T-helper 2 cell treated with Interferon-gamma antibody and Interleukin-4, amounts not matched to agents 5 μg/mL and 100 μg/mL, for 36 hours (primary cell): Measurements from ENCODE around the gene SCP2.

Source experiments
- DNase-seq: peaks from one replicate; pipeline ENCODE4 v3.0.0; 2021; ENCODE audit warnings: low spot score
- H3K27ac Mint-ChIP-seq: one replicate; pipeline ENCODE4 v1.8.0; 2021; ENCODE audit warnings: mild to moderate bottlenecking, mixed read lengths
- H3K27me3 Mint-ChIP-seq: one replicate; pipeline ENCODE4 v1.8.0; 2021; ENCODE audit warnings: low read depth, mixed read lengths
- H3K36me3 Mint-ChIP-seq: one replicate; pipeline ENCODE4 v1.8.0; 2021; ENCODE audit warnings: low read depth, mixed read lengths
- H3K4me1 Mint-ChIP-seq: one replicate; pipeline ENCODE4 v1.8.0; 2021; ENCODE audit warnings: low read depth, mixed read lengths
- H3K4me3 Mint-ChIP-seq: one replicate; pipeline ENCODE4 v1.8.0; 2022; ENCODE audit warnings: mild to moderate bottlenecking, moderate library complexity, mixed read lengths
- H3K9me3 Mint-ChIP-seq: one replicate; pipeline ENCODE4 v1.8.0; 2021; ENCODE audit warnings: mixed read lengths

SCP2 gene

DNA sequence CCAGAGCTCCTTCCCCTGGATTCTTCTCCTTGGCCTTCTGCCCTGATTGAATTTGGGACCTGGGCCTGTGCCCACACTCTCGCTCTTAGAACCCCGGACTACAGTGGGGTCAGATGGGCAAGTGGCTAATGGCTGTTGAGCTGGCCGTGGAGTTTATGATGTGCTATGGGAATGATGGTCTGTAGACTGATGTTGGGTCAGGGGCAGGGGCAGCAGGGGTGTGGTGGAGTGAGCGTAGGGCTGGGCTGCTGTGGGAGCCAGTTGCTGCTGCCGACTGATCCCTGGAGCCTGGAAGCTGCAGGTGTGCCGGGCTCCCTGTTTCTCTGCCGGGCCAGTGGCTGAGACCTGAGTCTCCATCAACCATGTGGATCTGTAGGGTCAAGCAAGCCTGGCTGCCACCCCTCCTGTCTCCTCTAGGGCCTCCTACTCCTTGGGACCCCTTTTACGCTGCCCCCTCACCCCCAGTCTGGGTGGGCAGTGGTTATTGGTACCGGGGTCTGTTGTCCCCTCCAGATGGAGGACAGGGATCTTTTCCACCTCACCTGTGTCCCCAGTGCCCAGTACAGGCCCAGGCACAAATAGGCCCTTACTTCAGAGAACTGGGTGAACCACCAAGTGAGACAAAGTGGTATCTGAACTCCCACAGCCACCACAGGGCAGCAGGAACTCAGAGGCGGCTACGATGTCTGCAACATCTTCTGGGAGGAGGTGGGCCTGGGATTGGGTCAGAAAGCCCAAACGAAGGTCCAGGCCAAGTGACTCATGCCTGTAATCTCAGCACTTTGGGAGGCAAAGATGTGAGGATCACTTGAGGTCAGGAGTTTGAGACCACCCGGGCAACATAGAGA lies 140.0 kb downstream of the SCP2 start:
- Mint-ChIP-seq H3K27me3 (peaks cover 27% of the 10 kb centered on the region), H3K27ac (no peak overlapping the region), H3K36me3 (no peaks in the 10 kb centered on the region), H3K4me3 (no peak overlapping the region), H3K4me1 (no peaks in the 10 kb centered on the region), H3K9me3 (no peaks in the 10 kb centered on the region)
- DNase-seq, result no peak

DNA sequence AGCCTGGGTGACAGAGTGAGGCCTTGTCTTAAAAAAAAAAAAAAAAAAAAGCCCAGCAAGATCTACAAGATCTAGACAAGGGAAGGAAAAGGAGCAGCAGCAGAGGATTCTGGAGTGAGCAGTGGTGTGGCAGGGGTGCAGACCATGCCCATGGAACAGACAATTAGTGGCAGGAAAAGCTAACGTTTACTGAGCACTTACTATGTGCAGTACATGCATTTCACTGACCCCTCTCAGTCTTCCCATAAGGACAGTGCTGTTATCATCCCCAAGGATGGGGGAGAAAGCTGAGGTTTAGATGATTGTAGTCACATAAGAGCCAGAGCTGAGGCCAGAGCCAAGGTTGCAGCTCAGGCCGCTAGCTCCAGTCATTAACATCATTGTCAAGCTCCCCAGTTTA lies 140.8 kb downstream of the SCP2 start:
- DNase-seq, result no peak
- H3K9me3 Mint-ChIP-seq, result no peaks in the 10 kb centered on the region
- no peaks in the 10 kb centered on the region for H3K36me3 Mint-ChIP-seq
- no peak overlapping the region for H3K27ac Mint-ChIP-seq
- H3K4me1 Mint-ChIP-seq, result no peaks in the 10 kb centered on the region
- no peak overlapping the region for H3K4me3 Mint-ChIP-seq
- H3K27me3 Mint-ChIP-seq, result peaks cover 23% of the 10 kb centered on the region

DNA sequence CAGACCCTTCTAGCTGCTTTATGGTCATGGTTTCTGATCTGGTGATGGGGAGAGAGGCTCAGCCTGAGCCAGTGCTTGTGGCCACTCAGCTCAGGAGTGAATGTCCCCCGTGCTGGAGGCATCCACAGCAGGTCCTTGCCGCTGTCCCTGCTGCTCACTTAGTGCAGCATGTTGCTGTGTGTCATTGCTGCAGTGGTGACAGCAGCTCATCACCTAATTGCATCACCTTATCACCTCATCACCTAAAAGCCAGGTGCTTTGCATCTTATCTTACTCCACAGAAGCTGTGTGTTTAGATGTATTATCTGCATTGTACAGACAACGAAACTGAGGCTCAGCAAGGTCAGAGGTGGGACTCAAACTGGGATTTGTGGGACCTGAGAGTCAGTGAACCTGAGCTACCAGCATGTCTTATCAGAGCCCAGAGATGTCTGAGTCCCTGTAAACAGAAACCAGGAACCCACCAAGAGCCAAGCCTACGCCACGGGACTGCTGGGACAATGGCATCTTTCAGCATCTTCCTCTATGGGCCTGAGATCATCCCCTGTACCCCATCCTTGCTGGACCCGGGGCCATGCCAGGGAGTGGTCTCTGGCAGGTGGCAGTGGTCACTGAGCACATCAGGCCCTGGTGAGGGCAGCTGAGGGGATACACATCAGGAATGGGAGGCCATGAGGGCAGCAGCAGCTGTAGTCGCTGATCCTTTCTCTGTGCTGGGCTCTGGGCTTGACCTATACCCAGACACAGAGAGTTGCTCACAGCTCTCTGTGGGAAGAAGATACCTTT lies 141.4 kb downstream of the SCP2 start:
- H3K9me3 Mint-ChIP-seq, result no peaks in the 10 kb centered on the region
- no peaks in the 10 kb centered on the region for H3K36me3 Mint-ChIP-seq
- H3K4me3 Mint-ChIP-seq, result no peak overlapping the region
- H3K4me1 Mint-ChIP-seq, result no peaks in the 10 kb centered on the region
- H3K27ac Mint-ChIP-seq, result no peak overlapping the region
- DNase-seq, result no peak
- H3K27me3 Mint-ChIP-seq, result peaks cover 17% of the 10 kb centered on the region

DNA sequence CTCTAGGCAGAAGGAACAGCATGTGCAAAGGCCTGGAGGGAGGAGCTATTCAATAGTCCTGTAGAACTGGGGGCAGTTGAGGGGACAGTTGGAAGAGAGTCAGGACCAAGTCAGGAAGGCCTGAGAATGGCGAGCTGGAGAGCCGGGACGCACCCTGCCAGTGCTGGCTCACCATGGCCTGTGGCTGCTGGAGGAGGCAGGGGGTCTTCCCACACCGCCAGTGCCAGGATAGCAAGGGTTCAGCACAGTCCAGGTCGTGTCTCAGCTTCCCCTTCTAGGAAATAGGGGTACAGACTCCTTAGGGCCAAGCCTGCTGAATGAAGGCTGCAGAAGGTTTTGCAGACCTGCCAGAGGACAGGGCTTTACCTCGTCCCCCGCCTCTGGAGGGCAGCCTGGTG lies 142.2 kb downstream of the SCP2 start:
- no peak for DNase-seq
- no peaks in the 10 kb centered on the region for H3K9me3 Mint-ChIP-seq
- peaks cover 10% of the 10 kb centered on the region for H3K27me3 Mint-ChIP-seq
- no peaks in the 10 kb centered on the region for H3K4me1 Mint-ChIP-seq
- H3K27ac Mint-ChIP-seq, result no peak overlapping the region
- no peaks in the 10 kb centered on the region for H3K36me3 Mint-ChIP-seq
- no peak overlapping the region for H3K4me3 Mint-ChIP-seq

DNA sequence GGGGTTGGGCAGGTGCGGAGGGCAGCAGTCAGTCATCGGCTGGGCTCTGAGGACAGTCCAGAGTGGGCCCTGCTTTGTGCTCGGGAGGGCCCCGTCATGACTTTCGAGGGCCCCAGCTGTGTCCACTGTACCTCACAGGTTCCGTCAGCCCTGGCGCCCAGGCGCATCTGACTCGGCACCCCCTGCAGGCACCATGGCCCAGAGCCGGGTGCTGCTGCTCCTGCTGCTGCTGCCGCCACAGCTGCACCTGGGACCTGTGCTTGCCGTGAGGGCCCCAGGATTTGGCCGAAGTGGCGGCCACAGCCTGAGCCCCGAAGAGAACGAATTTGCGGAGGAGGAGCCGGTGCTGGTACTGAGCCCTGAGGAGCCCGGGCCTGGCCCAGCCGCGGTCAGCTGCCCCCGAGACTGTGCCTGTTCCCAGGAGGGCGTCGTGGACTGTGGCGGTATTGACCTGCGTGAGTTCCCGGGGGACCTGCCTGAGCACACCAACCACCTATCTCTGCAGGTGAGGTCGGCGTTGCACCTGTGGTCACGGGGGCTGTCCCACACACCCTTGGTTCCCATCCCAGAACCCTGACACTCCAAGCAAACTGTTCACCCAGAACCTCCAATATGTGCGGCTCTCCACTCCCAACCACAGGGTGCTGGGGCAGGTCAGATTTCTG lies 142.7 kb downstream of the SCP2 start:
- H3K4me3 Mint-ChIP-seq, result no peak overlapping the region
- H3K4me1 Mint-ChIP-seq, result no peaks in the 10 kb centered on the region
- H3K27me3 Mint-ChIP-seq, result peaks cover 6% of the 10 kb centered on the region
- no peak for DNase-seq
- no peaks in the 10 kb centered on the region for H3K9me3 Mint-ChIP-seq
- no peaks in the 10 kb centered on the region for H3K36me3 Mint-ChIP-seq
- no peak overlapping the region for H3K27ac Mint-ChIP-seq

DNA sequence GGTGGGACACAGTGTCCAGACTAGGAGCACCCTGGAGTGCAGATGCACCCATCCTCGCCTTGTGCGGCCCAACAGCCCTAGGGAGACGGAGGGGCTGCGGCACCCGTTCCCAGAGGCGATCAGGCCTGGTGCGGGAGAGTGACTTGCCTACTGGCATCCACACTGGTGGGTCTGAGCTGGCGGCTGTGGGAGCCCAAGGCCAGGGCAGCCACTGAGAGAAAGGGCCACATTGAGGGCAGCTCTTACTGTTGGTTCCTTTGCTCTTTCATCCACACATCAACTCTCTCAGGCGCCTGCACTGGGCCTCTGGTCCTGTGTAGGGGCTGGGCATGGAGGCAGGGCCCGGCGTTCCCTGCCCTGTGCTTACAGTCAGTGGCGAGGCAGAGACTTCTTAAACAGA lies 143.5 kb downstream of the SCP2 start:
- no peak overlapping the region for H3K27ac Mint-ChIP-seq
- H3K9me3 Mint-ChIP-seq, result no peaks in the 10 kb centered on the region
- DNase-seq, result no peak
- H3K27me3 Mint-ChIP-seq, result peaks cover 1% of the 10 kb centered on the region
- H3K4me3 Mint-ChIP-seq, result no peak overlapping the region
- H3K4me1 Mint-ChIP-seq, result no peaks in the 10 kb centered on the region
- no peaks in the 10 kb centered on the region for H3K36me3 Mint-ChIP-seq

DNA sequence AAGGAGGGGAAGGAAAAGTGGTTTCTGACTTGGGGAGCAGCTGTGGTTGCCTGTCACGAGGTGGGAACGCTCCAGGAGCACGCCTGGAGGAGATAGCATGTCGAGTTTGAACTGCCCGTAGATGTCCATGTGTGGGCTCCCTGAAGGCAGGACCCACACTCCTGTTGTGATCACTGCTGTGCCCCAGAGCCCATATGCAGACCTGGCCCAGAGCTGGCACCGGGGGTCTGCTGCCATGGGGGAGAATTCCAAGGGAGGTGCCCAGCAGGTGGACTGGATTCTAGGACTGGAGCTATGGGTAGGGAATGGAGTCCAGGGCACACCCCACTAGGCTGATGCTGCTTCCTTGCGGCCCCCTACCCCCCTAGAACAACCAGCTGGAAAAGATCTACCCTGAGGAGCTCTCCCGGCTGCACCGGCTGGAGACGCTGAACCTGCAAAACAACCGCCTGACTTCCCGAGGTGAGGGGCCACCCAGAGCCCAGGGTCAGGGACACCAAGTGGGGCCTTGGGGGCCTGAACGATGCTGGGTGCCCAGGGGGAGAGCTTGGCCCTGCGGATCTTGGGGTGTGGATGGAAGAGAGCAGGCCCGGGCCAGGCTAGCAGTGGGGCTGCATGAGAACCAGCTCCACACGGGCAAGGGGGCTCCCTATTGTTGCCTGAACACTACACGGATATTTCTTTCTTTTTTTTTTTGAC lies 144.2 kb downstream of the SCP2 start:
- no peaks in the 10 kb centered on the region for H3K4me1 Mint-ChIP-seq
- H3K4me3 Mint-ChIP-seq, result no peak overlapping the region
- H3K36me3 Mint-ChIP-seq, result no peaks in the 10 kb centered on the region
- DNase-seq, result no peak
- H3K9me3 Mint-ChIP-seq, result no peaks in the 10 kb centered on the region
- H3K27ac Mint-ChIP-seq, result no peak overlapping the region
- no peaks in the 10 kb centered on the region for H3K27me3 Mint-ChIP-seq

DNA sequence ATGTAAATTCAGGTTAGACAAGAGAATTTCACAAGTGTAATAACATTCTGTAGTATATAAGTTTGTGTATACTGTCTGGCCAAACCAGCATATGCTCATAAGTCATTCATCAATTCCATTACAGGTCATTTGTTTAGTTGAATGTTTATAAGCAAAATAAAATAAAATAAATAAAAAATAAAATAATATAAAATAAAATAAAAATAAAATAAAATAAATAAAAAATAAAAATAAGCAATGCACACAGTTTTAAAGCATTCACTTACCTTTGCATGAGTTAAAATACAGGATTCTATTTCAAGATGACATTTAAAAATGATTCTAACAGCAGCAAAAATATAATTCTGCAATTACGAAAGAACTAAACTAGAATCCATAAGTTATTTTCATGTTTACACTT lies 144.8 kb downstream of the SCP2 start:
- H3K27me3 Mint-ChIP-seq, result no peaks in the 10 kb centered on the region

DNA sequence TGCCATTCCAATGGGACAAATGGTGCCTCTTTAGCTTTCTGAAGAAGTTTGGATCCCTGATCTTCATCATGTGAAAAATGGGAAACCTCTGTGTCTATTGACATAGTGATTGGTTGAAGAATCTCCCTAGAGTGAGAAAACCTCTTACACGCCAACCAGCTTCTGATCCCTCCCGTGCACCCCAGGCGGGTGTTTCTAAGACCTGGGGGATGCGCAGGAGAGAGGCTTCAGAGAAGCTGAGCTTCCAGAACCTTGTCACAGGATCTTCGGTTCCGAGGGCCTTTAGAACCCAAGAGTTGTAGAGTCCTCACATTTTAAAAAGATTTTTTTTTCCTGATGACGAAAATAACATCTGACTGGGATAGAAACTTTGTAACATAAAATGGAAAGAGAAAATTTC lies 146.2 kb downstream of the SCP2 start:
- no peak for DNase-seq
- Mint-ChIP-seq H3K4me3 (no peak overlapping the region), H3K36me3 (no peaks in the 10 kb centered on the region), H3K9me3 (no peaks in the 10 kb centered on the region), H3K27ac (no peak overlapping the region), H3K4me1 (no peaks in the 10 kb centered on the region), H3K27me3 (no peaks in the 10 kb centered on the region)

More for the DNA sequence above, 144.8 kb downstream of the SCP2 start:
- Mint-ChIP-seq H3K4me3 (no peak overlapping the region), H3K9me3 (no peaks in the 10 kb centered on the region), H3K27ac (no peak overlapping the region), H3K4me1 (no peaks in the 10 kb centered on the region), H3K36me3 (no peaks in the 10 kb centered on the region)
- DNase-seq, result no peak

DNA sequence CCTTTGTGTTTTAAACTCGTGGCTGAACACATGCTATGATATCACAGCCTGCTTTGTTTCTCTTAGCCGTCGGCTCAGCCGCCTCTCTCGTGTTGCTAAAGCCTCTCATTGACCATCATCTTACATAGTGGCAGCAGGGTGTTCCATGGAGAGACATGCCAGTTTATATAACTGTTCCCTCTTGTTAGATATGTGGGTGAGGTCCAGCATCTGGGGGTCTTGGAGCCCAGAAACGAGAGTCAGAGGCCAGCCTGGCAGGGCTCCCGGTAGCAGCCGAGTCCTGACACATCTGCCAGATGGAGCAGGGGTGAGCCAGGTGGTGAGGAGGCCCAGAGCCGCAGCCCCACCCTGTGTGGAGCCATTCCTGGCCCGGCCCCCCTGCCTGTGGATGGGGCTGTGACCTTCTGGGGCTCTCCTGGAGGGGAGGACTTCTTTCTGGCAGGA lies 146.8 kb downstream of the SCP2 start:
- no peaks in the 10 kb centered on the region for H3K36me3 Mint-ChIP-seq
- H3K4me1 Mint-ChIP-seq, result no peaks in the 10 kb centered on the region
- no peaks in the 10 kb centered on the region for H3K27me3 Mint-ChIP-seq
- no peaks in the 10 kb centered on the region for H3K9me3 Mint-ChIP-seq
- no peak for DNase-seq
- no peak overlapping the region for H3K4me3 Mint-ChIP-seq
- no peak overlapping the region for H3K27ac Mint-ChIP-seq

DNA sequence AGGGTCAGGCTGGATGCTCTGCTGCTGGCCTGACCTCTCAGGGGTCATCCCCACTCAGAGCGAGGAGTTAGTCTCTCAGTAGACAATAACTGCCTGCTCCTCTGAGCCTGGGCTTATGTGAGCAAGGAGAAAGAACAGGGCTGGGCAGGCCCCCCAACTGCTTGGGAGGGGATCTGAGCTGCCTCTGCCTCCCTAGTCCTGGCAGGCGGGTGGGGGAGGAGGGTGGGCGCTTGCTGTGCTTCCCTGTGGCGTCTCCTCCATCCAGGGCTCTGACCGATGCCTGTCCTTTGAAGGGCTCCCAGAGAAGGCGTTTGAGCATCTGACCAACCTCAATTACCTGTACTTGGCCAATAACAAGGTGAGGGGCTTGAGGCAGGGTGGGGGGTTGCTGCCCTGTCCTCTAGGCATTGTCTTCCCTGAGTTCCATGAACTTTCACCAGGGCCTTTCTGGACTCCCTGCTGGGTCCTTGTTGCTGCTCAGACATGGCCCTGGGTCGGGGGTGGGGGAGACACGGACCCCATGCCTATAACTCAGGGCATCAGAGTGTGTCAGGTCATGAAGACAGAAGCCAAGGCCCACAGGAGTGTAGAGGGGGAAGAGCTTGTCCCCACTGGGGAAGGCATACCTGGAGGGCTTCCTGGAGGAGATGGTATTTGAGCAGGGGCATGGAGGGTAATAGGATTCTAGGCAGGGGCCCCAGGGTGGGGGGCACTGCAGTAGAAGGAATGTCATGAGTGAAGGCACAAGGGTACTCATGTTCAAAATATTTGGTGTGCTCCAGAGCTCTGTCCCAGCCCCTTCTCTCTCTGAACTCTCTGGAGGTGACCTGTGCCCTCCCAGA lies 147.5 kb downstream of the SCP2 start:
- DNase-seq, result no peak
- Mint-ChIP-seq H3K27me3 (no peaks in the 10 kb centered on the region), H3K4me3 (no peak overlapping the region), H3K36me3 (no peaks in the 10 kb centered on the region), H3K27ac (no peak overlapping the region), H3K9me3 (no peaks in the 10 kb centered on the region), H3K4me1 (no peaks in the 10 kb centered on the region)

DNA sequence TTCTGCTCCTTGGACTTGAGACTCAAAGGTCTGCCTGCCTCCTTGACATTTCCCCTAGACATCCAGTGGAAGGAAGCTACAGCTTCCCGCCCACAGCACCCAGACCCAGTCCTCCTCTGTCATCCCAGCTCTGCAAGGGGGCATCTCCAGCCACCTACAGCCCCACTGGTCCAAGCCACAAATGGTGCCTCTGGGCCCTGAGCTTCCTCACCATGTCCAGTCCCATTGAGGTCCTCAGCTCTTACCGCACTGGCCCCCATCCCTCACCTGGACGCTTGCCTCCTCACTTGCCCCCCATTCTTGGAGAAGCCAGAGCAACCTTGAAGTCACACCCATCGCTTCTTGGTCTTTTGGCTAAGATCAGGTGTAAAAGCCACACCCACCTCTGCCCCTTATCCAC lies 148.1 kb downstream of the SCP2 start:
- Mint-ChIP-seq H3K4me3 (no peak overlapping the region), H3K4me1 (no peaks in the 10 kb centered on the region), H3K27me3 (no peaks in the 10 kb centered on the region), H3K27ac (no peak overlapping the region), H3K36me3 (no peaks in the 10 kb centered on the region), H3K9me3 (no peaks in the 10 kb centered on the region)
- DNase-seq, result no peak

DNA sequence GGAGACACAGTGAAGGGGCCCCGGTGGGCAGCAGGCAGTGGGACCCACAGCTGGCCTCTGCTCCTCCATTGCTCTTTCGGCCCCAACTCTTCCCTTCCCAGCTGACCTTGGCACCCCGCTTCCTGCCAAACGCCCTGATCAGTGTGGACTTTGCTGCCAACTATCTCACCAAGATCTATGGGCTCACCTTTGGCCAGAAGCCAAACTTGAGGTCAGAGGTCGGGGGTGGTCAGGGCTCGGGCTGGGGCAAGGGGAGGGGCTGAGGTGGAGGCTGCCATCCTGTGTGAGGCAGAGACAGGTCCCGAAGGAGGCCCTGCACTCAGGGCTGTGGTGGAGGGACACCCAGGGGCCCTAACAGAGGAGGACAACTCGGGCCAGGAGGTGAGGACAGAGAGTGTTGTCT lies 148.7 kb downstream of the SCP2 start:
- no peaks in the 10 kb centered on the region for H3K9me3 Mint-ChIP-seq
- no peaks in the 10 kb centered on the region for H3K36me3 Mint-ChIP-seq
- H3K4me3 Mint-ChIP-seq, result no peak overlapping the region
- no peaks in the 10 kb centered on the region for H3K4me1 Mint-ChIP-seq
- H3K27me3 Mint-ChIP-seq, result no peaks in the 10 kb centered on the region
- no peak overlapping the region for H3K27ac Mint-ChIP-seq
- DNase-seq, result no peak
